GM15510 (cell line): ENCODE data around the gene IMPG2.

Experiments
- POLR2A ChIP-seq: IDR thresholded peaks from 3 replicates; pipeline ENCODE4 v1.6.1; 2011; ENCODE audit warnings: borderline replicate concordance; ENCODE audit not compliant: insufficient read length; ENCODE audit errors: extremely low read depth

Gene IMPG2

GRCh38 chr3:101229681-101230080, 90.7 kb downstream of the IMPG2 start:
- no peak for TF ChIP-seq POLR2A

- no peak for TF ChIP-seq POLR2A
Measured at GRCh38 chr3:101228441-101228840, 91.9 kb downstream of the IMPG2 start.

- no peak for TF ChIP-seq POLR2A
Measured at GRCh38 chr3:101224739-101225138, 95.6 kb downstream of the IMPG2 start.

- no peak for TF ChIP-seq POLR2A
Measured at GRCh38 chr3:101223016-101223415, 97.4 kb downstream of the IMPG2 start.

GRCh38 chr3:101219842-101220560, 100.4 kb downstream of the IMPG2 start:
- TF ChIP-seq POLR2A: no peak

GRCh38 chr3:101217472-101218245, 102.7 kb downstream of the IMPG2 start:
- no peak for TF ChIP-seq POLR2A

GRCh38 chr3:101216710-101217465, 103.5 kb downstream of the IMPG2 start:
- no peak for TF ChIP-seq POLR2A

- no peak for TF ChIP-seq POLR2A
Measured at GRCh38 chr3:101212730-101213129, 107.6 kb downstream of the IMPG2 start.

GRCh38 chr3:101204246-101204645, 116.1 kb downstream of the IMPG2 start:
- no peak for TF ChIP-seq POLR2A

- TF ChIP-seq POLR2A: no peak
Measured at GRCh38 chr3:101203411-101203810, 117.0 kb downstream of the IMPG2 start.

- no peak for TF ChIP-seq POLR2A
Measured at GRCh38 chr3:101202640-101203039, 117.7 kb downstream of the IMPG2 start.

- TF ChIP-seq POLR2A: no peak
Measured at GRCh38 chr3:101200461-101200860, 119.9 kb downstream of the IMPG2 start.

- TF ChIP-seq POLR2A: no peak
Measured at GRCh38 chr3:101195951-101196713, 124.2 kb downstream of the IMPG2 start.

GRCh38 chr3:101194392-101194791, 126.0 kb downstream of the IMPG2 start:
- TF ChIP-seq POLR2A: no peak
